HG02970 (cell line): ENCODE measurements around the gene MEGF11.

ENCODE experiments used
- ATAC-seq: cut with Tn5 transposase; IDR thresholded peaks from one replicate; pipeline ENCODE4 v1.9.1; 2021; ENCODE audit warnings: mild to moderate bottlenecking, moderate library complexity, moderate number of reproducible peaks; ENCODE audit not compliant: unreplicated experiment, low FRiP score

The MEGF11 gene

GRCh38 chr15:66241087-66241907 lies 12.3 kb downstream of the MEGF11 start:
- no peak for ATAC-seq

- no peak for ATAC-seq
These were observed 13.2 kb downstream of the MEGF11 start for GRCh38 chr15:66240240-66240794.

GRCh38 chr15:66239514-66239913 lies 14.0 kb downstream of the MEGF11 start:
- no peak for ATAC-seq

GRCh38 chr15:66238318-66238717 lies 15.2 kb downstream of the MEGF11 start:
- ATAC-seq: no peak

GRCh38 chr15:66237513-66238235 lies 15.9 kb downstream of the MEGF11 start:
- ATAC-seq: no peak

GRCh38 chr15:66236806-66237375 lies 16.7 kb downstream of the MEGF11 start:
- ATAC-seq: no peak

- no peak for ATAC-seq
These were observed 17.7 kb downstream of the MEGF11 start for GRCh38 chr15:66235866-66236265.

- no peak for ATAC-seq
These were observed 18.8 kb downstream of the MEGF11 start for GRCh38 chr15:66234798-66235197.

GRCh38 chr15:66233487-66234415 lies 19.8 kb downstream of the MEGF11 start:
- ATAC-seq: no peak

- no peak for ATAC-seq
These were observed 21.3 kb downstream of the MEGF11 start for GRCh38 chr15:66232267-66232625.

GRCh38 chr15:66231394-66232266 lies 21.9 kb downstream of the MEGF11 start:
- no peak for ATAC-seq

GRCh38 chr15:66229790-66230465 lies 23.6 kb downstream of the MEGF11 start:
- no peak for ATAC-seq

GRCh38 chr15:66228807-66229735 lies 24.5 kb downstream of the MEGF11 start:
- ATAC-seq: no peak

GRCh38 chr15:66226736-66227135 lies 26.8 kb downstream of the MEGF11 start:
- no peak for ATAC-seq

- no peak for ATAC-seq
These were observed 27.8 kb downstream of the MEGF11 start for GRCh38 chr15:66225656-66226274.

GRCh38 chr15:66224946-66225345 lies 28.6 kb downstream of the MEGF11 start:
- no peak for ATAC-seq
